Activated CD4-positive, alpha-beta T cell treated with anti-CD3 and anti-CD28 coated beads for 4 hours (primary cell): Measurements from ENCODE around the gene ZC3HAV1L.
"Not testable (repeated sequence)": the region's sequence is repeated elsewhere in the genome, so short reads cannot be mapped to it uniquely, and the experiment has no call there.

ENCODE experiments used
- DNase-seq, 2 donors: peaks; one replicate each; pipeline ENCODE4 v3.0.0-alpha.2; 2020

The ZC3HAV1L gene

DNA sequence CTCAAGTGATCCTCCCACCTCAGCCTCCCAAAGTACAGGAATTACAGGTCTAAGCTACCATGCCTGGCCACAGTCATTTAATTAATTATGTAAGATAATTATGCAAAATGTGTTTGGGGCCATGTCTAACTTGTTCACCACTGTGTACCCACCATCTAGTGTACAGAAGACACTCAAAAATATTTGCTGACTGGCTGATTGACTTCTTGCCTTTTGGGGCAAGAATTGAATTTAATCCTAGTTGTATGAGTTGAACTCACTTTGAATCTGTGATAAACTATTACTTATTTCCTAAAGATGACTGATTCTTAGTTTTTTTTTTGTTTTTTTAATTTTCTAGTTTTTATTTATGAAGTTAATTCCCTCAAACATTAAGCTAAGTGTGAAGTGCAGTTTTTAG lies 15.8 kb upstream of the ZC3HAV1L start:
- no peak for DNase-seq

DNA sequence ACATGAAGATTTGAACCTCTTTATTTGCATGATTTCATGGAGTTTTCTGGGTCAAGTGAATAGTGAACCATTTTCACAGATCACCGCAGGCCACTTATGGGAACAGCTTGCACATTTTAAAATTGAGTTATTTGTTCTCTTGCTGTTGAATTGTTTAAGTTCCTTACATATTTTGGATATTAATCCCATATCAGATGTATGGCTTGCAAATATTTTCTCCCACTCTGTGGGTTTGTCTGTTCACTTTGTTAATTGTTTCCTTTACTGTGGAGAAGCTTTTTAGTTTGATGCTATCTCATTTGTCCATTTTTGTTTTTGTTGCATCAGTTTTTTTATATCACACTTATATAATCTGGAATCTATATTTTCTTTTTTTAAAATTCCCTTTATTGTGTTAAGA lies 14.1 kb upstream of the ZC3HAV1L start:
- DNase-seq, result no peak

DNA sequence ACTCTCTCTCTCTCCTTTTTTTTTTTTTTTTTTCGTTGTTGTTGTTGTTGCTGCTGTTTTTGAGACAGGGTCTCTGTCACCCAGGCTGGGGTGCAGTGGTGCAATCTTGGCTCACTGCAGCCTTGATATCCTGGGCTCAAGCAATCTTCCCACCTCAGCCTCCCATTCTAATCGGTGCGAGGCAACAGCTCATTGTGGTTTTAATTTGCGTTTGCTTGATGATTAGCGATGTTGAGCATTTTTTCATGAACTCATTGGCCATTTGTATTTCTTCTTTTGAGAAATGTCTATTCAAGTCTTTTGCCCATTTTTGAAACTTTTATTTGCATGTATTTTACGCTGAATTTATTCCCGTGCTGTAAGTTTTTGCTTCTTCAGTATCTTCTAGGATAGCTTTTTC lies 13.3 kb upstream of the ZC3HAV1L start:
- no peak for DNase-seq

DNA sequence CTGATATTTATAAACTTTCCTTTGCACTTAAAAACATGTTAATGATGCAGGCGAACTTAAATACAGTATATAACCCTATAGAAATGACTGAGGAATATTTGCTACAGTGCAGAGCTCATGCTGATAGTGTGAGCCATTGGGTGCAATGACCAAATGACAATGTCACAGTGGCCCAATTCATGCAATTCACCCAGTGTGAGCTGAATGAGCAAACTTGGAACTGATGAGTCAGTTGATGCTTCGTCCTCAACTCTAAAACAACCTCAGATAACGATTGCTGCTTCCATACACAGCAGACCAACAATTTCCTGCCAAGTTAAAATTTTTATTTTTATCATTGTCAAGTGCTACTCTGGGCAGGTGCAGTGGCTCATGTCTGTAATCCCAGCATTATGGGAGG lies 12.1 kb upstream of the ZC3HAV1L start:
- DNase-seq, result no peak

DNA sequence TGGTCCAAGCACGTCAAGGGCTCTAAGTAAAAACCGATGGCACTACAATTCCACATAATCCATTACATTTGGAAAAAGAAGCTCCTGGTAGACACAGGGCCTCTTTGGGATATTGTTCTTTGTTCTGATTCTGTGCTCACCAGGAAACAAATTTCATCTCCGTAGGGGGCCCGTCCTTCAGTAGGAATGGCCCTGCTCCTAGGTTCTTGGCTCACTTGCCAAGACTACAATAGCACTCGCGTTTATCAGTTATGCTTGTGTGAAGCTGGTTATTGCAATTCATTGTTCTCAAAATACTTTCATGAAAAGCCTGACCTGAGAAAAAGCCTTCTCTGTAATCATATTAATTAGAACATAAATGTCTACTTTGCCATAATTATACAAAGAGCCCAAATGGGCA lies 10.3 kb upstream of the ZC3HAV1L start:
- no peak for DNase-seq

DNA sequence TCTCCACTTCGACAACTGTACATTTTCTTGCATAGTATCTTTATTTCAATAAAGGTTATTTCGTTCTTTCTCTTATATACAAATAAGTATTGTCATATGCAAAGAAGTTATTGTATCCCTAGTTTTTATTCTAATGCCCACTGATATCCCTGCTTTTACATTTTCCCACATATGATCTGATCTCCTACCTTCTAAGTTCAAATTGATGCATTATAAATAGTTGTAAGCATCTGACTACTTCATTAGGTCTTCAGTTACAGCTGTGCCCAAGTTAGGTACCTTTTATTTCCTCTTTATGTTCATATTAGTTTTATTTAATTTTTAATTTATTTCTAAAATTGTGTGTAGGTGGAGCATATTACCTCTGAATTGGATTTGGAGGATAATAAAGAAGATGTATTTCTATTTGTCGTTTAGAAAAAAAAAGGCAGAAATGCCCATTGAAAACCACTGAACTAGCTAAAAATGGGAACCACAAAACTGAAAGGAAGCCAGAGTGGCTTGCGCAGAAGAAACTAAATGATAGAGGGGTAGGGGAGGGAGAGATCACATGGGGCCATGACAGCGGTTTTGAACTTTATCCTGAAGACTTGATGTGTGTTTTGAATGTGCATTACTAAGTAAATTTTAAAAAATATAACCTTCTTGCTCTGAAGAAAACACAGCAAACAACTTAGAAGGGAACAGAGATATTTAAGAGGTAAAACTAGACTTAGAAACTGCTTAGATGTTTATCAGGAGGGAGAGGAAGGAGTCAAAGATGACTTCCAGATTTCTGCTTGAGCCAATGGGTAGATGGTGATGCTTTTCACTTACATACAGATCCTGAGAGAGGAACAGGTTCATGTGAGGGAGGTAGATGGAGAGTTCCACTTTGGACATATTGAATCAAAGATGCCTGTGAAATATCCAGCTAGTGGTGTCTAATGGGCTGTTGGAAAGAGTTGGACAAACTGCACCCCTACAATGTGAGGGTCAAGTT lies 9.3 kb upstream of the ZC3HAV1L start:
- no peak for DNase-seq

DNA sequence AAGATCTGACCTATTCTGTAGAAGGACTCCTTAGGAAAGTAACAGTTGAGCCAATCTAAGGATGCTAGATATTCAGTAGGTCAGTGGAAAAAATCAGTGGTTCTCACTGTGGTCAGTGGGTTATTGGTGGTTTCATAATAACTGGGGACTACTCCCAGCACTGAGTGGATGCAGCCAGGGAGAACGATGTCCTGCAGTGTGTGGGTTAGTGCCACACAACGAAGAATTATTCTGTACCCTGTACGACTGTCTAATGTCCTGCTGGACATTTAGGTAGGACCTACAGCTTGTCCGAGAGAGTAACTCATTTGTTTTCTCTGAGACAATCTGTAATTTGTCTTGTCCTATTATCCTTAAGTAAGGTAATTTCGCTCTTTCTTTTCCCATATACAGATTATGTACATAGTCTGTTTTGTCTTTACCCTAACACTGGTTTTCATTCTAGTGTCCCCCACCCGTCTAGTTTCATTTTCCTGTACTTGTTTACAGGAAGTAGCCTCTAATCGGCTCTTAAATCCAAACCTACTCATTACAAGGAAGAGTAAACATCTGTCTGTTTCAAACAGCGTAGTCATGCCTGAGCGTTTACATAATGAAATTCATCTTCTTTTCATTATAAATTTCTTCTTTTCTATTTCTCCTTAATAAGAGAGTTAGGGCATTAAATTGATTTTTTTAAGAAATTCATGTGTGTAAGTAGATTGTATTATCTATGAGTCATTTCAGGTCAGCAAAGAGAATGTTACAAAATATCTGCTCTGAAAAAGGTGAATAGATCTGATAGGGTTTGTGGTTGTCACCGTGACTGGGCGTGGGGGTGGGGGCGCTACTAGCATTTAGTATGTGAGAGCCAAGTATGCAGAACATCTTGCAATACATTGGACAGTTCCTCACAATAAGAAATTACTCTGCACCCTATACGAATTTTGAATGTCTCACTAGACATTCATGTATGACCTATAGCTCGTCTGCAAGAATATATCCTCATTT lies 8.3 kb upstream of the ZC3HAV1L start:
- DNase-seq, result peak; percentile 72 to 78

DNA sequence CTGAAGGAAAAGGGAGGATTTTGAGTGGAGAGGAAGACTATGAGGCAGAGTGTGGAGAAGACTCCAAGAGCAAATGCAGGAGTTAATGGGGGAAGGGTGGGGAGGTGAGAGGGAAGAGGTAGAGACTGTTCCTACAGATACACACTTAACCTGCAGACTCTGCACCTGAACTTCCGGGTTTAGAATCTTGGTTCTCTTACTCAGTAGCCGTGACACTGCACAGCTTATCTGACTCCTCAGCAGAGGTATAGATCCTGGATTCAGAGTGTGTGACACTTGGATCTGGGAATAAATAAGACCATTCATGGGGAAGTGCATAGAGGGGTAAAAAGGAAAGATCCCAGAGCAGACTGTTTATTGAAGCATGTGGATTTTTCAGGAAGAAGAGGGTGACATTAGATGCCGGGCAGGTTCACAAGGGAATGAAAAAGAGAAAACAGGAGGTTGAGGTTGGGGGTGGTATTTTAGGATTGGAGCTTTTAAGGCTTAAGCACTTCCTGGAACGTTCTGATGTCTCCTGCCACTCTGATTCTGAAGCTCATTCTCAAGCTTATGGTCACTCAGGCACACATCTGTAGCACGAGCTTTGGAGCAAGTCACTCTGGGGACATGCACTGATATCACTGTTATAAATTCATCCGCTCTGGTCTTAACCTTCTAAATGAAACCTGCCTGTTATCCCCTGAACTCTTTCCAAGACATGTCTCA lies 5.7 kb upstream of the ZC3HAV1L start:
- DNase-seq, result no peak

DNA sequence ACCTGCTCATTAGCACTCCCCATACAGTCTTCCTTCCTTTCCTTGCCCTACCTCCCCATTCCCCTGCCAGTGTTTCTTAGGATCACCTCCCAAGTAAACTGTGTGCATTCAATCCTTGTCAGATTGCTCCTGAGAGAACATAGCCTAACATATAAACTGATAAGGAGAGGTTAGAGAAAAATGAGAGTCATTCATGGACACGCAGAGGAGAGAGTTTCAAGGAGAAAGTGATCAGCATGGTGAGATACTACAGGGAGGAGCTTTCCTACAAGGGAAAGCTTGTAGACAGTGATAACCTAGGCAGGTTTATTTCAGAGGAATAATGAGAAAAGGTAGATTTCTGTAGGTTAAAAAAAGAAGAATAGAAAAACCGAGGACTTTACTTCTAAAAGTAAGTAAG lies 2.8 kb upstream of the ZC3HAV1L start:
- DNase-seq, result no peak

DNA sequence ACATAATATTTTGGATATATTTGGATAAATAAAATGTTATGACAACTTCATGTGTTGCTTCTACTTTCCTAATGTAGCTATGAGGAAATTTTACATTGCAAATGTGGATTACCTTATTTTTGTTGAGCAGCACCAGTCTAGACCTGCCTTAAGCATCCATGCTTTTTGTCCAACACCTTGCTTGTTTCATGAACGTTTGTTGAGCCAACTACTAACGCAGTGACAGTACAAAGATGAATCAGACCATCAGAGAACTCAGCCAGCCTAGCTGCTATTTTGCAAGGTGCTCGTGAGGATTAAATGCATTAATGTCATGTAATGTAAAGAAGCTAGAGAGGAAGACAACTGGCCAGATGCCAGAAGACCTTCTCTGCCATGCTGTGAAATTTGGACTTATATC lies 1.1 kb upstream of the ZC3HAV1L start:
- no peak for DNase-seq

DNA sequence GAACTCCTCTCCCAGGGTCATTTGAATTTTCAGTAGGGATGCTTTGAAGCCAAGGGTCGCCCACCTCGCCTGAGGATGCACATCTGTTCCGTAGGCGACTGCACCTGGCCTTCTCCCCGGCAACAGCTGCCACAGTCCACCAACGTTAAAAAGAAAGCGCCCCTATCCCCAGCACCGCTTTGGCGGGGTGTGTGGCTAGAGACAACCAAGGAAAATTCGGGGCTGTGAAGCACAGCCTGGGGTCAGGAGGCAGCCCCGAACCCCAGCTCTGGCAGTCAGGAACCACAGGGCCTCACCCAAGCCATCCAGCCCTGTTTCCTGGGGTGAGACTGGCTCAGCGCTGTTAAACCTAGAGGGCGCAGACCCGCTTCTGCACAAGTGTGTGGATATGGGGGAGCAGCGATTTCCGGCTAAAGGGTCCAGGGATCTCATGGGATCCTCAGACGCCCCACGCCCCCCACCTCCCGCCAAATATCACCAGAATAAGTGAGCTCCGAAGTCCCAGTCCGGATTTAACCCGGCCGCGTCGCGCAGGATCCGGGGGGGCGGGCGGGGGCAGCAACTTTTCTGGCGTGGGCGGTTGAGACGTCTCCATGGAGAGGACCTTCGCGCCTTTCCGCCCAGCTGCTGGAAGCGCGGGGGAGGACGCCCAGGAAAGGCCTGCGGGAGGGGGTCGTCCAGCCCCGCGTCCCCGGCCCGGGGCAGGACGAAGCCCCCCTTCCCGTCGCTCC lies 822 bp downstream of the ZC3HAV1L start:
- DNase-seq, result peak; percentile 48 to 52

DNA sequence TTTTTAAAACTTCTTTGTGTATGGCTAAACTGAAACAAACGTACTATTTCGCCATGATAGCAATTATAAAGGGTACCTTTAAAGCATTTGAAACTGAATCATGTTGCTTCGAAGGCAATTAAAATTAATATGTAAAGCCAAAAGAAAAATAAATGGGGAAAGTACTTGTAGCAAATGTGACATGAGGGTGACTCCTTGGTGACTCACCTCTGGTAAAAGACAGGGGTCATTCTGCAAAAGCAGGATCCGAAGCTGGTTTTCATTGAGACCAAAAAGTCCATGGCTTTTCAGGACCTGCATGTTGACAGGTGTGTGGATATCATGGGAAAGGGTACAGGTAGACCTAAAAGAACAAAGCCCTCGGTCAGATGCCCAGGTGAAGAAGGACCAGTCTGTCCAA lies 1.5 kb downstream of the ZC3HAV1L start:
- DNase-seq, result no peak

DNA sequence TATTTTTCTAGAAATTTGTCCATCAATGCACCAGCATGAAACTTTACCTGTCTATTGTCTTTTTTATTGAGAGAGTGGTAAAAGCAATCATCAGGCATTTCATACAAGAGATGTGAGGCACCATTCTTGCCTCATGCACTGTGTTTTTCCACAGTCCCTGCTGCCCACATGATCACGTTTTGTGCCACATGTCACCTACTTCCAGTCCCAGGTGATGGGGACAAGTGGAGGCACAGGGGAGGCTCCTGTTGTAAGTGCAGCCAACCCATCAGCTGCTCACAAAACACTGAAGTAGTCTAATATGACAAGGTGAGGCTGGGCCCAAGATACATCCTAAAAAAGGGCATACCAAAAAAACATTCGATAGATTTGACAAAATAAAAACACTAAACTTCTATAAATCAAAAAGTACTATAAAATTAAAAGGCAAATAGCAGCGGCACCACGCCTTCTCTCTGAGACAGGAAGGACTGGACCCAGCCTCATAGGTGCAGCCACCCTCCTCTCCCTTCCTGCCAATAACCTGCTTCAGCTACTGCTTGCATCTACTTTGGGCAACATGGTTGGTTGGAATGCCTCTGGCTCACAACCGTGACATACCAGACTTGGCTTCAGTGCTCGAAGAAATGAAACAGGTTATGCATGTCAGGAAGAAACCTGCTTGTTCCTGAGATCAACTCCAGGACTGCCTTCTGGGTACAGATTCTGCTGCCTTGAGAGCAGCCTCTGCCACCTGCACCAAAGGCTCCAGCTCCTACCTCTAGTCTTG lies 2.3 kb downstream of the ZC3HAV1L start:
- DNase-seq, result no peak

DNA sequence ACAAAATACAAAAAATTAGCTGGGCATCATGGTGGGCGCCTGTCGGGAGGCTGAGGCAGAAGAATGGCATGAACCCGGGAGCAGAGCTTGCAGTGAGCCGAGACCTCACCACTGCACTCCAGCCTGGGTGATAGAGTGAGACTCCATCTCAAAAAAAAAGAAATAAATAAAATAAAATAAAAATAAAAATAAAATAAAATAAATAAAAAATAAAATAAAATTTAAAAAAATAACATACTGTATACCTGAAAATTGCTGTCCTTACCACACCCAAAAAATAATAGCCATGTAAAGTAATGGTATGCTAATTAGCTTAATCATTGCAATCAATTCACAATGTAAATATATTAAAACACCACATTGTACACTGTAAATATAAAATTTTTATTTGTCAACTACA lies 3.4 kb downstream of the ZC3HAV1L start:
- DNase-seq, result no peak

DNA sequence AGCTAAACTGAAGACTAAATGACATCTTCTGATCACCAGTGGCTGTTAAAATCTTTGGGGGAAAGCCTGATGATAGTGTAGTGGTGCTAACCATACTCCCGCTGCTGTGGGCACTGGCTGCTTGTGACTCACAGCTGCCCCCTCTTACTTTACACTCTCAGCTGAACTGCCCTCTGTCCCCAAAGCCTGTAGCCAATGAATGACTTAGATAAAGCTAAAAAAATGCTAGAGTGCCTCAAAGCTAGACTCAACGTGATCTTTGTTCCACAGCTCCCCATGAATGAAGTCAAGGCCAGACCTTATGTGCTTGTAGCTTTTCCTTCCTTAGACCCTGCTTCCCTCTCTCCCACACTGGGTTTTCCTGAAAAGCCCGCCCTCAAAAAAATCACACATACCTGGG lies 6.5 kb downstream of the ZC3HAV1L start:
- DNase-seq, result no peak

DNA sequence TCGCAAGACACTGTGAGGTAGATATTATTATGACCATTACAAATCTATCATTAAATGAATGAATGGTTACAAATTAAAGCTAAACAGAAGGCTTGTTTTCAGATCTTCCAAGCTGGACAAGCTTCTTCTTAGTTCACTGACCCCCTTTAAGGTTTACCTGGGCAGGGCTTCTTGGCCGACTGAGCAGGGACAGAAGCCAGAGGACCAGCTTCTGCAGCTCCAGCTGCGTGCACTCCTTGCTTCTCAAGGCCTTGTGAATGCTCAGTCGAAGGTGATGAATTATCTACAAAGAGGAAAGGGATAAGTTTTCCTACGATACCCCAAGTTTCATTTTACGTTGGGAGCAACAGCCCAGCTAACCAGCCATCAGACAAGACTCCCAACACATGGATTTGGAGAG lies 9.3 kb downstream of the ZC3HAV1L start:
- DNase-seq, result no peak

DNA sequence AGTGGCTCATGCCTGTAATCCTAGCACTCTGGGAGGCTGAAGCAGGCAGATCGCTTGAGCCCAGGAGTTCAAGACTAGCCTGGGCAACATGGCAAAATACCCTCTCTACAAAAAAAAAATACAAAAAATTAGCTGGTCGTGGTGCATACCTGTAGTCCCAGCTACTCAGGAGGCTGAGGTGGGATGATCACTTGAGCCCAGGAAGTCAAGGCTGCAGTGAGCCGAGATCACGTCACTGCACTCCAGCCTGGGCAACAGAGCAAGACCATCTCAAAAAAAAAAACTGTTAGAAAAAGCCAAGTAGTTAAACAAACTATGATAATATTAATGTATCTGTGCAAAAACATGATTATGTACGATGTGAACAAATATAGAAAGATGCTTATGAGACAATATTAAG lies 10.0 kb downstream of the ZC3HAV1L start:
- not testable (repeated sequence) for DNase-seq

DNA sequence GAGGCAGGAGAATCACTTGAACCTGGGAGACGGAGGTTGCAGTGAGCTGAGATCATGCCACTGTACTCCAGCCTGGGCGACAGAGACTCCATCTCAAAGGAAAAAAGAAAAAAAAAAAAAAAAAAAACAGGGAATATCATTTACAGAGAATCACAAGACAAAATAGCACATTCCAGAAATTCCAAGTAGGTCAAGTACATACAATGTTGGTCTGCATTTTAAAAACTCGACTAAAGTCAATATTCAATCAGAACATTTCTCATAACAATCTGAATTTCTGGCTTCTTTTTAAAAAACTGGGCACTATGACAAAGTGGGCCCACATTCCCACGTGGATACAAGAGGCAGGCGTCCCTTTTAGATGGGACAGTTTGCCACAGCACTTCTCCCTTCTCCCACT lies 12.8 kb downstream of the ZC3HAV1L start:
- DNase-seq, result no peak

DNA sequence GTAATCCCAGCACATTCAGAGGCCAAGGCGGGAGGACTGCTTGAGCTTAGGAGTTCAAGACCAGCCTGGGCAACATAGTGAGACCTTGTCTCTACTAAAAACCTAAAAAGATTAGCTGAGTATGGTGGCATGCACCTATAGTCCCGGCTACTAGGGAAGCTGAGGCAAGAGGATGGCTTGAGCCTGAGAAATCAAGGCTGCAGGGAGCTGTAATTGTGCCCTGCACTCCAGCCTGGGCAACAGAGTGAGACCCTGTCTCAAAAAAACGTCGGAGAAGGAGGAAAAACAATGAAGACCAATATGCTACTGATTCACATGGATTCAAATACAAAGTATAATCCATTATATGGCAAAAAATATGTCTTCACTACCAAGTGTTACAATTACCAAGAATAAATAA lies 13.6 kb downstream of the ZC3HAV1L start:
- no peak for DNase-seq

DNA sequence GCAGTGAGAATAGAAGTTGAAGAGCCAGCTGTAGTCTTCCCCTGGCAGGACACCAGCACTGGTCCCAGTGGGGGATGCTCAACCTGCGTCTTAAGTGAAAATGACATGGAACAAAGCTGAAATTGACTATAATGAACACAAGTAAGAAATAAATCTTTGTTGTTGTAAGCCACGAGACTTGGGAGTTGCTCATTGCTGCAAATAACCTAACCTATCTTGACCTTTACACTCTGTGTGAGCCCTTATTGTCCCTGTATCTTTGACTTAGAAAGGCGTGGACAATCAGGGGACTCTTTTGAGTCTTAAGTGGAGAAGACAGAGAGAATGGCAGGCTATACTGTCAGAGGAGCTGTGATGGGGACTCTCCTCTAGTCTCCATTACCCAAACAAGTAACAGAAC lies 16.9 kb downstream of the ZC3HAV1L start:
- no peak for DNase-seq

DNA sequence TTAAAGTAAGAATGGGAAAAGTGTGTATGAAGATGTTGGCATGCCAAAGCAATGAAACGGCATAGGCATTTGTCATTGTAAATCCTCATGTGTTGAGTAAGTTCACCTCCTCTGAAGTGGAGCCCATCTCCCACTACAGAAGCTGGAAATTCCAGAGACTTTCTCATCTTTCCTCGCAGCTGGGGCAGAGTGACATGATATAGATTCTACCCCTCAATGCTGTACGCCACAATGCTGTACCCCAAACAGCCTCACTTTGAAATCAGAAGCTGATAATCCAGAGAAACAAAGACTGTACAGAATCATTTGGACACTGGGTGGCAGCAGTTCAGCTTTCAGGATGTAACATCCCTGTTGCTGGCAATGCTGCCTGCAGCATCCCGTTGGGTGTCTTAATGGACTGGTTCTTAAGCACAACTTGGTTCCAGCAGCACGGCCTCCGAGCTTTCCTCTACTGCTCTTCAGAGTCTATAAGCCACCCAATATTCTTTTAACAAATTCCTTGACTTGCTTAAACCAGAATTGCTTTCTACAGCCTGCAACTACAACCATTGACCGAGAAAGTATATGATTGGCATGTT lies 18.8 kb downstream of the ZC3HAV1L start:
- peak; percentile 49 to 68 for DNase-seq
